Activated CD4-positive, CD25-positive, alpha-beta regulatory T cell treated with anti-CD3 and anti-CD28 coated beads, Interleukin-2, amount 50 U/mL, for 72 hours (primary cell): Measurements from ENCODE around the gene GYS1.

Experiments used
- DNase-seq: peaks from one replicate; pipeline ENCODE4 v3.0.0; 2021

The GYS1 gene

DNA sequence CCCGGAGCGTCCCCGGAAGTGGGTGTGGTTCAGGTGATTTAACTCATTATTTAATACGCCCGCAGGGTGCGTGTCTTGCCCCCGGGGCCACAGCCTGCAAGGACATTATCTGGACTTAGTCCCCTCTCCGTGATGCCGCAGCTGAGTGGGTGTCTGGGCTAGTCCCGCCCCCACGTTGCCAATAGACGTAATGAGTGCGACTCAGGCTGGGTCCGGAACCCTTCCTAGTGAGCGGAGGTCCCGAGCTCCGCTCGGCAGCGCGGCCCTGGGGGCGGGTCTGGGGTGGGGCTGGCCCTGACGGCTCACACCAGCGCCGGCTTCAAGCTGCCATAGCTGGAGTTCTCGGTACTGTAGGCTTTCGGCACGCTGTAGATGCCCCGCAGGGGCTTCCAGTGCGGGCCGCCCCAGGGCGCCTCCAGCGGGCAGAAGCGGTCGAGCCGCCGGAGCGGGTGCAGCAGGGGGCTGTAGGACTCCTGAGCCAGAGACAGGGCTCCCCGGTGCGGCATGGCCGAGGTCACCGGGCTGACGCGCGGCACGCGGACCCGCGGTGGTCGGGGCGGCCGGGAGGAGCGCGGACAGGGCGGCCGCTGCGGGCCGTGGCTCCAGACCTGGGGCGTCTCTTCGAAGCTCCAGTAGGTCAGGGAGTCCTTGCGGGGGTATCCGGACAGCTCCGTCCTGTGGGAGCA lies 24.7 kb upstream of the GYS1 start:
- DNase-seq = peak; percentile 60

DNA sequence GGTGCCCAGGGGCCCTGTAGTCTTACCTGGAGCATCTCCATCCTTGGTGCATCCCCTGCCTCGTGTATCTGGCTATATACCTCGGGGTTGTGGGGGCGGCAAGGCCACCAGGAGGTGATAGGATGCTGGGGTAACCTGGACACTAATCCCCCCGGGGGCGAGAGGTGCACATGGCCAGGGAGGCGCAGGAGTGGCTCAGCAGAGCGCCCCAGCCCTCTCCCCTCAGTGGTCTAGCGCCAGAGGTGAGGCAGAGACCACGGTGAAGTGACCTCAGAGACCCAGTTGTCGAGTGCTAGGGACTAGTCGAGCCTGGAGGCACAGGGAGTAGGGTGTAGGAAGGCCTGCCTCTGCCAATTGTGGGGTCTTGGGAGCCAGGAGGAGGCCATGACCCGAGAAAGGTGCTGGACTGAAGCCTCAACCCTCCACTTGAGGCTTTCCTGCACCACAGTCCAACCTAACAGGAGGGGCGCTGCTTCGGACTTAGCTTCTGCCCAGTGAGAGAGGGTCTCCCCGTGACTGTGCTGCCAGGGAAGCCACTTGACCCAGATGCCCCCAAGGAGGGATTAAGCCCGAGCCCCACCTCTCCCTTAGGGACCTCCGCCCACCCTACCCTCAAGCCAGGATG lies 24.0 kb upstream of the GYS1 start, which contains the start of gene LHB:
TSS of gene LHB (minus strand) at position 51 of the 625 bp plus-strand sequence. CDS start at position 41, 10 bp downstream.
- no peak for DNase-seq

DNA sequence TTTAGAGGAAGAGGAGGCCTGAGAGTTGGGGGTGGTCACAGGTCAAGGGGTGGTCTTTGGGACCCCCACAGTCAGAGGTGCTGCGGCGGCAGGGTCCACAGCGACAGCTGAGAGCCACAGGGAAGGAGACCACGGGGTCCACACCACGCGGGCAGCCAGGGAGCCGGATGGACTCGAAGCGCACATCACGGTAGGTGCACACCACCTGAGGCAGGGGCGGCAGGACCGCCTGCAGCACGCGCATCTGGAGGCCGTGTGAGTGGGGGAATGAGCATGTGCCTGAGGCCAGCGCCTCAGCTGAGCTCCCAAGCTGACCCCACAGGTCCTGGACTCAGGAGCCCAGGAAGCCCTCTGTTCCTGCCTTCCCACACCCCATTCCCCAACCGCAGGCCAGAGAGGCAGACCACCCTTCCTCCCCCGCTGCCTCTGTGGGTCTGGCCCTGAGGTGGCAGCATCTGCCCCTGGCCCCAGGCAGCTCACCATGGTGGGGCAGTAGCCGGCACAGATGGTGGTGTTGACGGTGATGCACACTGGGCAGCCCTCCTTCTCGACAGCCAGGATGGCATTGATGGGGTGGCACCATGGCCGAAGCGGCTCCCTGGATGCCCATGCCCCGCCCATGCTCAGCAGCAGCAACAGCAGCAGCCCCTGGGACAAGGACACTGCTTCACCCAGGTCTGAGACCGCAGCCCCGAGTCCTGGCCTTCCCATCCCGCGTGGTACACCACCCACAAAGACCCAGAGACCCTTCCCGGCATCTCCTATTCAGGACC lies 23.1 kb upstream of the GYS1 start:
- DNase-seq = no peak

GRCh38 chr19:49014870-49015255 lies 21.8 kb upstream of the GYS1 start:
- no peak for DNase-seq

DNA sequence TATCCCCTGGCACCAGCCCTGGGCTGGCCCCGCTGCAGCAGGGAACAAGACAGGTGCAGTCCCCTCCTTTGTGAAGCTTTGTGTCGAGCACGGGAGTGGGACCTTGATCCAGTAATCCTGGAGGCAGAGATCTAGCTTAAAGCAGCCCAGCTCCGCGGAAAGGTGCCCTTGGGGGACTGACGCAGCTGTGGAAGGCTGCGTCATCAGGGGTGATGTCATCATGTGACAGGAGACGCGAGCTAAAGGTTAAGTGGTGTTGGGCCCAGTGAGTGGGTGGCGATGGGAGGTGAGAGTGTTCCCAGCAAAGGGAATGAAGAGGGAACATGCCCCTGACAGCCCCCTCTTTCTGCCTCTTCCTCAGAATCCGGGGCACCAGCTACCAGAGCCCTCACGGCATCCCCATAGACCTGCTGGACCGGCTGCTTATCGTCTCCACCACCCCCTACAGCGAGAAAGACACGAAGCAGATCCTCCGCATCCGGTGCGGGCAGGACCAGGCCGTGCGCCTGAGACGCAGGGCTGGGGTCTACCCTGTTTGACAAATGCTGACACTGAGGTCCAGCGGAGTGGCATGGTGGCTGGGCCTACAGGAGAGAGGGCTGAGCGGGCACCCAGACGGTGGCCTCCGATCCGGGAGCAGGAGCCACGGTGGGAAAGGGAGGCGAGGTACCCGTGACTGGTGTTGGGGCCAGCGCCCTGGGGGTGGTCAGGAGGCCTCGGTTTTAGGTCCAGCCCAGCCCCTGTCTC lies 21.2 kb upstream of the GYS1 start:
- DNase-seq = no peak

GRCh38 chr19:49011194-49011593 lies 18.1 kb upstream of the GYS1 start:
- no peak for DNase-seq

- DNase-seq = no peak
These were observed 17.3 kb upstream of the GYS1 start for GRCh38 chr19:49010453-49010852.

GRCh38 chr19:49009828-49010227 lies 16.7 kb upstream of the GYS1 start:
- no peak for DNase-seq

DNA sequence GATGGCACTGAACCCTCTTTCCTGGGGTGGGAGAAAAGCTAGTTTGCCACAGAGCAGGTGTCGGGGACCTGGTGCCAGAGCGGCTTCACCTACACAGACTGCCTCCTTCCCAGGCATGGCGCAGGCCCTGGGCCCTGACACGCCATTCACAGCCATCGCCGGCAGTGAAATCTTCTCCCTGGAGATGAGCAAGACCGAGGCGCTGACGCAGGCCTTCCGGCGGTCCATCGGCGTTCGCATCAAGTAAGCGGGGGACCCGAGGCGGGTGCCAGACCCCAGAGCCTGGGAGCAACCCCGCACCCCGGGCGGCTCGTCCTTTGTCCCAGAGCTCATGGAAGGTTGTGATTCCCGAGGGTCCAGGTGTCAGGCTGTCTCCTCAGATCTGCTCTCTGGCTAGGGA lies 13.8 kb upstream of the GYS1 start:
- no peak for DNase-seq

DNA sequence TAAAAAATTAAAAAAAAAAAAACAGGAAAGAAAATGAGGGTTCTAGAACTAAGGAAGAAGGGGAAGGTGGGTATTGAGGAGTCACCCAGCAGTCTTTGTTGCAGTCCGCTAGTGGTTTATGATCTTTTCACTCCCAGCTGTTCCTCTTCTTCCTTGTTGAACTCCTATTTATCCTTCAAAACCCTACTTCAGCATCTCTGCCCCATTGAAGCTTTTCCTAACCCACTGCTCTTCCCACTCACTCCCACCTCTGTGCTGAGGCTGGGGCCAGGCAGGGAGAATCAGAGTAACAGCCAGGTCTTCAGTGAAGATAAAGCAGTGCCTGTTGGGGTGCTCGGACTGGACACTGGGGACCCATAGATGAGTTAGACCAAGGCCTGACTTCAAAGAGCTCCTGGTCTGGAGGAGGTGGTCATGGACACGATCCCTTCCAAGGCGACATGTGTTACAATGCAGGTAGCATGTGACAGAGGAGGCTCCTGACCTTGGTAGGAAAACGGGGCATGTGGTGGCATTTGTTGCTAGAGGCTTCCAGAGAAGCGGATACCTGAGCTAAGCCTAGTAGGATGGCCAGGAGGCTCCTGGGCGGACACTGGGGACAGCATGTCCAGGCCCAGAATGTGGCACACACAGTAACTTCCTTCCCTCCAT lies 12.0 kb upstream of the GYS1 start:
- no peak for DNase-seq

- DNase-seq = no peak
These were observed 11.0 kb upstream of the GYS1 start for GRCh38 chr19:49004133-49004532.

DNA sequence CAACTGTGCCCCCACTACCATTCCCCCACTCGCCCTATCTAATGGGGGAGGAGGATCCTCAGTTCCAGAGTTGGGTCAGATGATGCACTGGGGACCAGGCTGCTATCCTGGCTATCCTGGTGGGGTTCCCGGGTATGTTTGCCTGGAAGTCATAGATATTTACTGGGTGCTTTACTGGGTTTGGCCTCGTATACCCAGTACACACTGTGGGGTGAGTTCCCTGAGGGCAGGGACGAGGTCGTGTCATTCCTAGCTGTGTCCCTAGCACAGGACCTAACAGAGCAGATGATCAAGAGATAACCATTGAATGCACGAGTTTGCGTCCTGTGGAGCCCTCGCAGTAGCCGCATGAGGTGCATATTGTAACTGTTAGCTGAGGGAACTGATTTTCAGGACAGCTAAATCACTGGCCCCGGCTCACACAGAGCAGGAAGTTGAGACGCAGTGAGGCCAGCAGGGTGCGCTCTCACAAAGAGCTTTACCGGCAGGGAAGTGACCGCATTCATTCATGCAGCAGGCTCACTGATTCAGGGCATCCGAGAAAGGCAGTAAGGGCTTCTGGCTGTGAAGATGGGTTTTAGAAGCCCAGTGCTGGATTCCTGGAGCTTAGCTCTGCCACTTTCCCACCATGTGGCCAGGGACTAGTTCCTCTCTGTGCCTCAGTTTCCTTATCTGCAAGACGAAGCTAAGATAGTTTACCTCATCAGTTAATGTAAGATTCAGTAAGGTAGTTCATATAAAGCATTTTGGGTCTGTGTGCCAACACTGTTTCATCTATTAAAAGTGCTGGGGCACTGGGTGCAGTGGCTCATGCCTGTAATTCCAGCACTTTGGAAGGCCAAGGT lies 6.6 kb upstream of the GYS1 start:
- DNase-seq = peak; percentile 63

DNA sequence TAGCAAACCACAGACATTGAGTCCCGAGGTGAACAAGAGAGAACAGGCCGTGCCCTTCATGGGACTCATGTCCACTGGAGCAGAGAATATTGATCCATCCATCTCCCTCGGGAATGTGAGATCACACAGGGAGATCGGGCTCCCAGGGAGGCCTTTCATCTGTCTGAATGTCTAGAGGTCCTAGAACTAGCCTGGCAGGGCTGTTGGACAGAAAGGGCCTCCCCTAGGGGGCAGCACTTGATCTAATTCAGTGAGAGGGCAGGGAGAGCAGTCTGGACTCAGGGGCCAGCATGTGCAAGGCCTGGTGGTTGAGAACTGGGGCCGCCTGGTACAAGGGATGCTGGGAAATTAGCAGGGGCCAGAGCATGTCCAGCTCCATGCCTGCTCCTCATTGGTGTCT lies 4.9 kb upstream of the GYS1 start:
- DNase-seq = peak; percentile 53

- no peak for DNase-seq
These were observed 902 bp upstream of the GYS1 start for GRCh38 chr19:48994035-48994386.

DNA sequence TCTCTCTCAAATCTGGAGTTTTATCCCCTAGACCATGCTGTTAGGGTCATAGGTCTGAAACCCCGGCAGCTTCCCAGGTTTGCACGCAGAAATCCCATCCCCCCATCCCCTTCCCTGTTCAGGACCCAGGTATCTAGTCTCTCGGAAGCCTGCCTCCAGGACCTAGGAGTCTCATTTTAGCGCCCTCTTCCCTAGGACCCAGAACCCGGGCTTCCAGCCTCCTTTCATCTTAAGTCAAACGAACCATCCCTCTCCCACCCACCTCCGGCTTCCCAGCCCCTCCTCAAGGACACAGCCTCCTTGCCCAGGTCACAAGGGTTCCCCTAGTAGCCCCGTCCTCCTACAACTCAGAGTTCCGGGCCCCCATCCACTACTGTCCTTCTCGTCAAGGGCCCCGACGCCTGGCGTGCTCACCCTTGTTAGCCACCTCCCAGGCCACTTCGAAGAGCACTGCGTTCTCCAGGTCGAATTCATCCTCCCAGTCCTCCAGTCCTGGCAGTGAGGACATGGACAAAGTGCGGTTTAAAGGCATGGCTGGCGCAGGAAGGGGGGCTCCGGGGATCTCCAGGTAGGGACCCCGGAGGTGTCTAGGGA lies 431 bp downstream of the GYS1 start:
- no peak for DNase-seq

DNA sequence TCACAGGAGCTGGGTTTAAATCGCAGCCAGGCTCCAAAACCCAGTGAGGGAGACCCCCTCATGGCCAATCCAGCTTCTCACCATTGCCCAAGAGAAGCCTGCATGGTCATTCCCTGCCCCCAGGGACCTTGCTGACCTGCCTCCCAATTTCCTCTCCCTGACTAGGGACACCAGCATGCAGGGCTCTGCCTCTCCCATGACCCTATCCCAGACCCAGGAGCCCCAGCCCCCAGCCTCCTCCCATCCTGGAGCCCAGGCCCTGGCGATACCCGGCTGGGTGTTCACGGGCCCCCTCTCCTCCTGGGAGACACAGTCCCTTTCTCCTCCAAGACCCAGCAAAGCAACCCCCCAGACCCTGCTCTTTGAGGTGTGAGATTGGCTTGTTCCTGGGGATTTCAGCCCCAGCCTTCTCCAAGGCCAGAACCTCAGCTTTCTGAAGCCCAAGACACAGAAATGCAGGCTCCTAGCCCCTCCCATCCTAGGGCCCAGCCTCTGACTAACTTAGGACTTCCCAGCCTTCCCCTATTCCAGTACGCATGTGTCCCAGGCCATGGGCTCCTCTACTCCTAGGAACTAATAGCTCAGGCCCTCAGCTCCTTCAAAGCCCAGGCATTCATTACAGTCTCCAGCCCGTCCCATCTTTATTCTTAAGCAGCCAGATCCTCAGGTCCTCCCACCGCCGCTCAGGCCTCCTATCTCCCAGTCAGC lies 1.1 kb downstream of the GYS1 start:
- no peak for DNase-seq

- no peak for DNase-seq
These were observed 2.0 kb downstream of the GYS1 start for GRCh38 chr19:48991011-48991609.

DNA sequence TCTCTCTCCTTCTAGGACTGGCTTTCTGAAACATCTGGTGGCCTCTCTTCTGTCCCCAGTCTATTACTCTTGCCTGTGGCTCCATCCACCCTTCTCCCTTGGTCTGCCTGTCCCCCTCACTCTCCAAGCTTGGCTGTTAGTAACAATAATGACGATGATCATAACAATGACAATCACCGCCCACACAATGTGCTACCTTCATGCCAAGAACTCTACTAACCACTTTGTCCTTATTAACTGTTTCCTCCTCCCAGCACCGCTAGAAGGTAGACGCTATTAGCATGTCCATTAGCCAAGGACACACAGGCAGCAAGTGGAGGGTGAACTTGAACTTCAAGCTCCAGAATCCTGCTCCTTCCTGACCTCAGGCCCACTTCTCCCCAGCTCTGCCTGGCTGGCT lies 2.7 kb downstream of the GYS1 start:
- DNase-seq = no peak

- no peak for DNase-seq
These were observed 3.3 kb downstream of the GYS1 start for GRCh38 chr19:48989701-48990291.

DNA sequence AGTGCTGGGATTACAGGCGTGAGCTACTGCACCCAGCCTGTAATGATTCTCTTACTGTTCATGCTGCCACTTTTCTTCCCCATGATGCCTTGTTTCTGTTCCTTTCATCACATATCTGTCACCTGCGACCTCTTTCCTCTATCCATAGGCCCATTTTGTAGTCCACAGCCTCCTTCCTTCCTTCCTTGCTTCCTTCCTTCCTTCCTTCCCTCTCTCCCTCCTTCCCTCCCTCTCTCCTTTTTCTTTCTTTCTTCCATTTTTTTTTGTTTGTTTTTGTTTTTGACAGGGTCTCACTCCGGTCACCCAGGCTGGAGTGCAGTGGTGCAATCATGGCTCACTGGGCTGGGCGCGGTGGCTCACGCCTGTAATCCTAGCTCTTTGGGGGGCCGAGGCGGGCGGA lies 4.2 kb downstream of the GYS1 start:
- DNase-seq = no peak
